ENCODE data around the gene GALNT5.

Gene GALNT5

DNA sequence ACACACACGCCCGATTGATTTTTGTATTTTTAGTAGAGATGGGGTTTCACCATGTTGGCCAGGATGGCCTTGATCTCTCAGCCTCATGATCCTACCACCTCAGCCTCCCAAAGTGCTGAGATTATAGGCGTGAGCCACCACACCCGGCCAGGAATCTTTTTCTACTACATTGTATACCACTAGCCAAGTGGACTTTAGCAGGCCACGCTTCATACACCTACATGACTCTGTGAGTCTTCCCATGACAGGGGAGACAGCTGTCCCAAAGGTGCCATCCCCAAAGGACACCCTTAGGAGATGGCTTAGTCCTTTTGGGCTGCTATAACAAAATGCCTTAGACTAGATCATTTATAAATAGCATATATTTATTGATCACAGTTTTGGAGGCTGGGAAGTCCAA lies 35.3 kb downstream of the GALNT5 start:
- DNase-seq = no peak

DNA sequence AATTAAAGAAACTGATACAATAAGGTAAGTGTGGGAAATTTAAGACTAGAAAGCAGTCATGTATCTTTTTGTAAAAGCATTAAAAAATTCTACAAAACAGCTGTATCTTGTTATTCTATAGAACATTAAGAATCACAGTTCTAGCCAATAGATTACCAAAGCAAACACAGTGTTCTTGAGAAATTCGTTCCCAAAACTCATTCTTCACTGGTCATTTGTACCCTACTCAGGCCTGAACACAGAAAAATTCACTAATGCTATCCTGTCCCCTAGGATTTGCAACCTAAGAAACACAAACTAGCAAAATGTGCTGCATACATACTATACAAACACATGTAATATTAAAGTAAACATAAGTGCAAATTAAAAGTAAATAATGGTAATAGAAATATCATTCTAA lies 39.0 kb downstream of the GALNT5 start:
- no peak for DNase-seq

DNA sequence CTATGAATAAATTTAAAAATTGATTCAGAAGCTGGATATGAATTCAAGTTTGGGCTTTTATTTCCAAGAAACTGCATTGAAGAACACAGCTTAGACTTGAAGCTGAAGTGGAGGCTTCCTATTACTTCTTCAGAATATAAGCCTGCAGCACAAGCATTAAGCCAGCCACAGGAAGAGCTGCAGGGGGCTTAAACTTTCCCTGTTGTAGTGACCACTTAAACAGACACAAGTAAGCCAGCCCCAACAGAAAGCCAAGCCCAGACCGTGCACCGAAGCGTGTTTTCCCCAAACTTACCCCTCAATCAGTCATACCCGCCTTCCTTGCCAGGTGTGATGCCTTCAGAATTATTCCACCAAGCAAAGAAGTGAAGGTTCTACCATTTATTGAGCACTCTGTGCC lies 39.5 kb downstream of the GALNT5 start:
- no peak for DNase-seq

DNA sequence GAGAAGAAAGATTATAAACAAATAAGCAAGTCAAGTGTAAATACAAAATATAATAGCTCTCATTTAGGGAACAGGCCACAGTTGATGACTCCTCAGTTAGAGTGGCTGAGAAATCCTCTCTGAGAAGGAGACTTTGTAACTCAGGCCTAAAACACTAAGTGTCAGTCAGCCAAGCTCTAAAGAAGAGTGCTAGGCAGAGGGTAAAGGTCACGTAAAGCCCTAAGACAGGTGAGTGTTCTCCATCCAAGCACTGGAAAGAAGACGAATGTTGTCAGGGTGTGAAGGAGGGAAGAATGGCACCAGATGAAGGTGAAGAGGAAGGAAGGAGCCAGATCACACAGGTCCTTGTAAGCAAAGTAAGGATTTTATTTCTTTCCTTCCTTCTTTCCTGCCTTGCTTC lies 43.8 kb downstream of the GALNT5 start:
- no peak for DNase-seq

DNA sequence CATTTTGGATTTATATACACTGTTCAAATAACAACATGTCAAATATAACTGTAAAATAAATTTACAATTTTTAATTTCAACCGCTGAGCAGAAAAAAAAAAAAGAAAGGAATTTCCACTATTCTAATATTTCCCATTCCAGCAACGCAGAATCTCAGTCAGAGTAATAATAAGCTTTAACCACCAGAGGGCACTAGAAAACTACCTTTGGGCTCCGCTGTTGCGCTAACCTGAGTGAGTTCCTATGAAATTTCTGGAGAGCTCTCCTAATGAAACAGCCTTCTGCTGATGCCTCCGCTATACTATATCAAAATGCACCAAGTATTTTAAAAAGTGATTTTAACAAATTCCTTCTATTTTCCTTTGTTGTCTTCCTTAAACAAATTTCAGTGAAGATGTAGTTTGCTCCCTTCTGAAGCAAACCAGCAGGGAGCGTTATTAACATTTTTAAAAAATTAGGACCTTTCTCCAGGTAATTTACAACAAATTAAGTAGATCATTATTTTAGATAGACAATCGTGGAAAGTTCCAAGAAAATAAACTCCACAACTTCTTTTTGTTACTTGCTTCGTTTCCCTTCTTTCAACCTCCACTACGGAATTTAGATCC lies 45.1 kb downstream of the GALNT5 start:
- peak; percentile 66 for DNase-seq

DNA sequence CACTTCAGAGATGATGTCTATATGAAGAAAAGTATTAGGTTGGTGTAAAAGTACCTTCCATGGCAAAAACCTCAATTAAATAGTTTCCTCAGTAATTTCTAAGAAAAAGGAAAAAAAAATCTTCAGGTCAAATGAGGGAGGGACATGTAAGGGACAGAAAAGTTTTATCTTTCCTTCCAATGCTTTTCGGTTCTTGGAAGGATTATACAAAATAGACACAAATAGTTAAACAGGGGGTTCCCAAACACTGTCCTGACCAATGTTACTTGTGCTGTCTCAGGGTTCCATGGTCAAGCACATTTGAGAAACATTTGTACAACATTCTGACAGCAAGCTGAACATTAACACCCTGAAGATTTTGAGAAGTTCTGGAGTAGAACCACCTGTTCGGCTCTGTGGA lies 46.1 kb downstream of the GALNT5 start:
- DNase-seq = no peak

DNA sequence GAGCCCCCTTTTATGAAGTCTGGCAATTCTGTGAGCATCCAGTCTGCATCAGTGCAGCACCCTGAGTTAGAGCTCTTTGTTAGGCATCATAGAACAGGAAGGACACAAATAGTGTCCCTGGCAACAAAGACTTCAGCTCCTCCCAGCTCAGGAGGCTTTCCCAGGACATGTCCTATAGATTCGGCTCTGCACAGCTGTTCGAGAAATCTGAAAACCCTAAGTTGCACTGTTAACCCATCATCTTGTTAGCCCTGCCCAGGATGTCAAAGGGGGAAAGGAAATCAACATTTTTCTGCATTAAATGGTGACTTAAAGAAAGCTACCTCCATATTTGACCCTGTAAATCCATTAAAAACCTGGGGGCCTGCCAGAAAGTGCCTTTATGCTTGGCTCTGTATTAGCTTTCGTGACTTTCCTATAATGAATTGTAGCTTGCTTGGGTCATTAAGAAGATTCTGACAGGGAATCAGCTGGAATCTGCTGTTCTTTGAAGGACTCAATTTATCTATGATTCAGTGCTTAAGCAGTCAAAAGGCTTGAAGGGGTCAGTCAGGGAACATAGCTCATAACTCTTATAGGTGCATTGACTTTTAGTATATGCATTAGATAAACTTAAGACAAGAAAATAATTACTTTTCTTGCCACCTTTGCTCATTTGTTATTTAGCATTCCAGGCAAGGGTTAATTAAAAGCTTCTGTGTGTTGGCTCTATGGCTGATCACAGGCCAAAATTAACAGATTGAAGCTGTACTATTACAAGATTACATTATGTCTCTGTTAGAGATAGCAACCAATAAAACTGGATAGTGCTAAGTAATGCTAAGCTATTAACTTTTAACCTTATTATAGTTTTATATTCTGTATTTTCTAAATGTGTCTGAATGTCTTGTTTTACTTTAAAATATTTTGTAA lies 47.6 kb downstream of the GALNT5 start:
- no peak for DNase-seq

DNA sequence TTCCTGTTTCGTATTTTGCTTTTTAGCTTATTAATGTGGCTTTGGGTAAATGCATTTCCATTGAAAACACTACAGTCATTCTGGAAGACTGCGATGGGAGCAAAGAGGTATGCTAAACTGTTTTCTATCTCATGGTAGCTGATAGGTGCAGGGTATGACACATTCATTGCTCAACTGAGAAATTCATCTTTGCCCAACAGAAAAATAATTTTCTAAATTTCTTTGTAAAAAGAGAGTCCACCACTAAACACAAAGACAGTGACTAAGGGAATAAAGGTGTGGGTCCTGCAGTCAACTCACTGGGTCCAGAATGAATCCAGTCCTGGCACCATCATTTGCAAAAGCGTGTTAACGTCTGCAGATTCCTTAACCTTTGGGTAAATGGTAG lies 48.2 kb downstream of the GALNT5 start:
- DNase-seq = no peak

DNA sequence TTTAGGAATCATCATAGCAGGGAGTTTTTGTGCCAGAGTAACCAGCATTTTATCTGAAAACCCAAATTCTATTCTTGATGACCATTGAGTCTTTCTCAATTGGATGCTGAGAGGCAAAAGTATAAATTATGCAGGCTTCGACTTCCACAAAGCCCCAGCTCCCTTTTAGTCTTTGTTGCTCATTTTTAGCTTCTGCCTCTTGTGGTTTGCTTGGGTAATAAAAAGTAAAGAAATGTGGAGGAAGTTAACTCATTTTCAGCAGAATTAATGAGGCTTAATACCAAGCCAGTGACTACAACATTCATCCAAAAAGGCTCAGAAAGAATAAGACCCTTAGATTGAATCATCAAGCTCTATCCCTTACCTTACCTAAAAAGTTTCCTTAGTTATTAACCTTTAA lies 49.5 kb downstream of the GALNT5 start:
- DNase-seq = no peak

DNA sequence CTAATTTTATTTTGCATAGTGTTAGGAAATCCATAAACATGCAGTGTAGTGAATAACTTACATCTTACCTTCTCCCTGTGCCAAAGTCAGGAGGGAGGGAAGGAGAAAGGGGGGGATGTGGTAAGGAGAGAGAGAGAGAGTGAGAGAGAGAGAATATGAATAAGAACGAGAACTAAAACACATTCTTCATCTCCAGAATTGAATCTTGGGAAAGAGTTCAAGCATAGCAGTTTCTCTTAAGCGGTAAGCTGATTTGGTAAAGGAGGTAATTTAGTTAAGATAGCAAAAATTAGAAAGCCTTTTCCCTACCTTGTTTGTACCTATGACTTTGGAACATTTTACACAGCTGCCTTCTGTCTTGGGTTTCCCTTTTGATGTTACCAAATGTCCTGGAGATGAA lies 52.4 kb downstream of the GALNT5 start:
- no peak for DNase-seq

DNA sequence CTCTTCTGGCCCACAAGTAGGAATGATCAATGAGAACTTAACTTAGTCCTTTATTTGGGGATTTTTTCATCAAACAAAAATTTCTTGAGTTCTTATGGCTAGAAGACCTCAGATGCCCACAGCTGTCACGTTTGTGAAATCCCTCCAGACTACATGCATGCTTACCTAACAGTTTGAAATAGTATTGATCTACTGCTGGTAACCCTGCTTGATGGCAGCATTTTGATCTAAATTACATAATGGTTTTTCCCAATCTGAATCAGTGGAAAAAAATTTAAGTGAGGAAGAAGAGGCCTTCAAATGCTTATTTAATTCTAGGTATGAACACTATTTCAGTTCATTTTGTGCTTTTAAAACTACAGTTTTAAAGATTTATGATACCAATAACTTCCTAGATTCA lies 54.2 kb downstream of the GALNT5 start:
- DNase-seq = no peak

DNA sequence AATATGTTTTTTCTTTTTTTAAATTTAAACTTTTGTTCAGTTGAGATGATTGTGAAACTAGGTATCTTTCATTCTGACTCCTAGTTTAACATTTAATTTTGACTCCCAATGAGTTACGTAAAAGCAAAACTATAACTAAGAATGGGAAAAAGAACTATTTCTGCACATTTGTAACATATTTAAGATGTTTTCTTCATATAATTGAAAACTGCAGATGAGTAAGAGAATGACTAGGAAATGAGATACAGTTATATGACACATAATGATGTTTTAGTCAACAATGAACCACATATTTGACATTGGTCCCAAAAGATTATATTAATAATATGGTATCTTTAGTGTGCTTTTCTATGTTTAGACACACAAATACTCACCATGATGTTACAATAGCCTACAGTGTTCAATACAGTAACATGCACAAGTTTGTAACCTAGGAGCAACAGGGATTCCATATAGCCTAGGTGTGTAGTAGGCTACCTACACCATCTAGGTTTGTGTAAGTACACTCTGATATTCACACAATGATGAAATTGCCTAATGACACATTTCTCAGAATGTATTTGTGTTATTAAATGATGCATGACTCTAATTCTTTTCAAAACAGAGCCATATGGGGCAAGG lies 55.5 kb downstream of the GALNT5 start:
- DNase-seq = no peak

DNA sequence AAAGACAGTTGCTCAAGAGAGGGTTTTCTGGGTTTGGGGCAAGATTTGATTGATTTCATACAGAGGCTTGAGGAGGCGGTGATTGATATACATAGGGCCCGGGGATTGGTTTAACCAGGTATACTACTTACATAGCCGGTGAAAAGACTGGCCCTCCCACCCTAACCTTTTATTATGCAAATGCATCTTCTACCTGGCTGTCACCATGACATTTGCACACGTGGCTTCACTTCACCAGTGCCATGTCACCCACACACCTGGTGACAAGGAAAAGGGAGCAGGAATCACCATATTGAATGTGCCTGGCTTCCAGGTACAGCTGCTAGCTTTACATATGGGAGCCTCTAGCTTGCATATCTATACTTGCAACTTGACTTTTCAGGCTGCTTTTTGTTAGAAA lies 58.4 kb downstream of the GALNT5 start:
- DNase-seq = no peak

DNA sequence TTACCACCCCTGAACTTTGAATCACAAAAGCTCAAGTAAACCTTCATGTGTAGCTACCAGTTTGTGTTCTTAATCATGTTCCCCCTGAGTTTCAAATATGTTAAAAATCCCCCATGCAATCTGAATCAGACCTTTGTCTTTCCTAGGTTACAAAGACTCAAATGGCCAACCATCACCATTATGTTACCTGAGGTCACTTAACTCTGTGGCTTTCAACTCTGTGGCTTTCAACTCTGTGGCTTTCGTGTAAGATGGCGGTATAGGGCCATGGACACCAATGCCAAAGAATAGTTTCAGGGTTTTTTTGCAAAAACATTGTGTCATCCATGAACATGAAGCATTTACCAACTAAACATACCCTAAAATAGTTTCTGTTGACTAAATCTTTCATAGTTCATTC lies 61.4 kb downstream of the GALNT5 start:
- DNase-seq = no peak

DNA sequence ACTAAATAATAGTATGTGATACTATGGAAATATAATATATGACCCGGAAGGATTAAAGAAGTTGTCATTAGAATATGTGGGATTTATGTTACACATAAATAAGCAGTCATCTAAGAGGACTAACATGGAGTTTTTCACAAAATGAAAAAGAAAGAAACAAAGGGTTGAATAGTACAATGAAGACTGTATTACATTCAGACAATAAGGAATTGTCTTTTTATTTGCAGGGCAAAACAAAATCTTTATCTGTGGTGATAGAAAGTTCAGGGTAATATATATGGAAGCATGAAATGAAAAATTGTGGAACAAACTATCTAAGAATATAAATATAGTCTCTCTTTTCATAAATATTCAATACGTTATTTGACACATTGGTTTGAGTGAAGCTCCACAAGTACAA lies 62.3 kb downstream of the GALNT5 start:
- DNase-seq = no peak

DNA sequence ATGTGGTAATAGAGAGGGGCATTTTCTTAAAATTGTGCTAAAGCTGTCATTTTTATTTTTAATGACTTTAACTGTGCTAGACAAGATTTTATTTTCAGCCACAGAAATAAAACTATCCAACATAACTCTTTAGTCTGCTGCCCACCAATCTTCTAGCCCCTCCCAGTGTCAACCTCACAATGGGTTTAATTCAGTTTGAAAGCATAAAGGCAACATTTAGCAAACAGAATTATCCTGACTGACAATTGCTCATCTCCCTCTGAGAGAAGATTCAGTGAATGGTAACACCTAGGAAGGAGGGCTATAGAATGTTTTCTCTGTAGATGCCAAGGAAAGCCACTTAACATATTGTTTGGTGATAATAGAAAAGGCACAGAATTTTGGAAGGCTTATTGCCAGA lies 62.9 kb downstream of the GALNT5 start:
- DNase-seq = no peak

DNA sequence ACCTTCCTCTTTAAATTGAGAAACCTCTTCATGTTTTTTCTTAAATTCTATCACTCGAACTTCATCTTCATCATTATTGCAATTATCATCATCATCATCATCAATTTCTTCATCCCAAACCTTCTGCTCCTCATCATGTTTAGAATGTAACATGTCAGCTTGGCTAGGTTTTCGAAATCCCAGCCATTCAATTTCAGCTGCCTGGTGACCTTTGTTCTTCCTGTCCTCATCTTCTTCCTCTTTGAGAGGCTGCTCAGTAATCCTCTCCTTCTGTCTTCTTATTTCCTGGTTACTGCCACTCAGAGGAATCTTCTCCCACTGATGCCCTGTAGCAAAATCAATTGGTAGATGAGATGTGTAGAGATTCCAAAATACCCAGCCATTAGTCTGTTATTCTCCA lies 64.0 kb downstream of the GALNT5 start:
- no peak for DNase-seq

DNA sequence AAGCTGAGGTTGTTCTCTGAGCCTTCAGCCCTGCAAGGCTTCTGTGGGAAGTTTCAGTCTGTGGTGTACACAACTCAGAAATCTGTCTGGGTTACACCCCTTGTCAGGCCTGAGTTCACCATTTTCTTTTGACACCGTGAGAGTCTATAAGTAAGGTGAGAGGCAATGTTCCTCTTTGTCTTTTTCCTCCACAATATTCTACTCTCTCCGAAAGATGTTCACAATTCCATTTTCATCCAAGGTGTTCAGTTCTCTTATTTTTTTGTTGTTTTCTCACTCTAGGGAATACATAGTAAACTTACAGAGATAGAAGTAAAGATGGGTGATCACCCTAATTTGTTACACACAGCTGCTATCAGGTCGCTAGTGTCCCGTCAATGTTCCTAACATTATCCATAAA lies 64.9 kb downstream of the GALNT5 start:
- DNase-seq = no peak

DNA sequence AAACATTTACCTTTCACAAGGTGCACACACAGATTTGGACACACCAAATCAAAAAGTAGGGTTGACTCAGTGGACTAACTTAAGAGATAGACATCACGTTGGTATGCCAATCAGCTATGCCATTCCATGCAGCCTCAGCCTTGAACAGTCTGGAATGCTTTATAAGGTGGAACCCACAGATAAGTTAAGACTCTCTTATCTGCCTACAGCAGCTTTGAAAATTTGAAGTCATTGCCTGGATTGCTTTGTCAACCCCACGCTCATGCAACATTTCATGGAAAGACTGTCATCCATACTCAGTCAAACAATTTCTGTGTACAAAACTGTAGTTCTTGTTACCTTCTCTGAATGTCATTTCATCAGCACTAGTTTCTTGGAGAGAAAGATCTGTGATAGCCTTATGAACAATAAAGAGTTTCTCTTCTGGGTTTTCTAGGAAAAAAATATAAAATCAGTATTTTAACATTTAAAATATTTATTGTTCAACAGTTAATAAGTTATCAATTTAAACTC lies 66.9 kb downstream of the GALNT5 start:
- no peak for DNase-seq

DNA sequence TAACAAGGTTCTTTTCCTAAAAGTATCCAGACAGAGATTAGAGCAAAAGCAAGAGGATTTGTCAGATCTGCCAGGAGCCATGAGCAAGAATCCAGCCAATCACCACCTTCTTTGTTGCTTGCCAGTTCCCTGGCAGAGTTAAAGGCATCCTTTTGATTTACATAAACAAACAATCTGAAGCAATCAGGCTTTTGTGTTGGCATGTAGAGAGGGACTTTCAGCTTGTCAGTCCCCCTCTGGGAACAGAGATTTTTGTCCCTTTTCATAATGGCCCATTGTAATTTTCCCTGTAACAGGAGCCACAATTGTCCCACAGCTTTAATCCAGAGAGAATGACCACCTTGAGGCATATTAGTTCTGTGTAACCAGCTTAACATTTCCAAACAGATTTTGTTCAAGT lies 68.3 kb downstream of the GALNT5 start, which contains the start of gene ERMN:
Gene ERMN (minus strand): TSS at position 39 of the 400 bp plus-strand sequence. CDS start 182 bp downstream, outside the sequence.
- DNase-seq = peak; percentile 32

DNA sequence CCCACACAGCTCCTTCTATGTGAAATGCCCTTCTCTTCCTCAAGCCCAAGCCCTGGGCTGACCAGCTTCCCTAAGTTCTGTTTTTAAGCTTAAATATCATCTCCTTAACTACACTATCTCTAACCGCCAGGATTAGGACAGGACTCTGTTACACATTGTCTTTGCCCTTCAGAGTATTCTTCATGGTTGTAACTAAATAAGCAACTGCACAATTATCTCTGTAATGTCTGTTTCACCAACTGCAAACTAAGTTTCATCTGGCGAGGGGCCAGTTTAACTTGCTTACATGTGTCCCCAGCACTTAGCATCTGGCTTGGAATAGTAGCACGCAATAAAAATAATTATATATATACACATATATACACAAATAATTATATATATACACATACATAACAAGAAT lies 69.2 kb downstream of the GALNT5 start:
- no peak for DNase-seq

DNA sequence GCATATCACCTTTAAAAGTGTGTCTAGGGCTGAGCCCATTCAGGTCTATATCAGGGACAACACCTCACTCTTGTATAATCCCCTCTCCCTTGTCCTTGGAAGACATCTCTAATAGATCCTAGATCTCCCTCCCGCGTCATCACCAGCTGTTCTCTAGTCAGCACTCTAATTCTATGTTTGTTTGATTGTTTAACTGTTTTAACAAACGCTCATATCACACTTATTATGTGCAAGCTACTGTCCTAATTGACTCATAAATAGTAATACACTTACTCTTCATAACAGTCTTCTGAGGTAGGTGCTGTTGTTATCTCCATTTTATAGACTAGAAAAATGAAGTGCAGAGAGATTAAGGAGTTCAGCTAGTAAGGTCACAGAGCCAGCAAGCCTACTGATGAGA lies 69.7 kb downstream of the GALNT5 start:
- DNase-seq = no peak

DNA sequence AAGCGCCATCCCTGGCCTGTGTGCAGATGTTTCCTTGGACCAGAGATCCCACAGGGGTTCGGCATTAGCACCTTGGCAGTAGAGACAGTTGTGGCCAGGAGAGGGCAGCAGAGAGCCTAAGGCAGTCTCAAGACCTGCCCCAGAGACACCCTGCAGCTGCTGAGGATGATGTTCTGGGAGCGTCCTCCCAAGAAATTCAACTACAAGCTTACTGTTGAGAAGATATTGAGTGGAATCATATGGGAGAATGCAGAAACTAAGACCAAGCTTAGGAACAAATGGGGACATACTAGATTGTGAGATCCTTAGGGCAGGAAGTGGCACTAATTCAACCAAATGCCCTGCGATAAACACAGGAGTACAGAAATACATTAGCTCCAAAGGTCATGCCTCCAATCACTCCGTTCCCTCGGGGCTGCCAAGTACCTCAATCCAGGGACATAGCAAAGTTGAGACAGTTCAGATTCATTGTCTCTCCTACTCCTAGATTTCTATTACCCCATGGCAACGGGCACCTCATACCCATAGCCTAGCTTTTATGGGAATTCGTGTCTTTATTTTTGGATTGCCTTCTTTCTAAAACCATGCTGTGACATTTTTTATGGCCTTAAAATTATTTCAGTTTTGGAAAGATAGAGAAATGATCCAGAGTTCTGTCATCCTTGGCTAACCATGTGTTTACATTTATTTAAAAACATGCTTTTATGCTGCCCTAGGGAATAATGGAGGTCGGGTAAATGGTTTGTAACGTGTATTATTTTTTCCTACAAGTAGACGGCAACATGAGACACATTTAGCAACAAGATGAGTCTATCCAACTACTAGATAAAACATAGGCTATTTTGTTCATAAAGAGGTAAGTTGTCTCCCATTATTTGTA lies 70.4 kb downstream of the GALNT5 start:
- peak; percentile 67 for DNase-seq

Data from NCI-H2029 treated with DMSO at 0.1 percent for 48 hours (cell line).